ENCODE data around the gene PROCA1. TPM values are rescaled to one million over a fixed set of nuclear protein-coding genes. Genes with fewer than 3 reads are reported as not detected.

PROCA1 gene
- total and polyA plus RNA-seq, 2 of the 8 experiments (the other 6 are each of a cell fraction or from before 2014, with no cell fraction given) = 21.2 to 26.3 TPM

- TF ChIP-seq SP1 (IDR thresholded peaks at IDR 0.05; ENCODE audit: low read depth, low read length) = peak; percentile 8; the same call in 1 of the 2 replicates
- peak; percentile 46; the same call in 1 of the 2 replicates for TF ChIP-seq TBP (IDR thresholded peaks at IDR 0.05; ENCODE audit: low read depth, low read length)
- TF ChIP-seq HDAC2 (IDR thresholded peaks at IDR 0.05; ENCODE audit: borderline replicate concordance in 1 of 2, low read depth in 2 of 2, low read length in 2 of 2) = peak in 1 of 2 experiments; percentile 43; a peak in 1 of 4 replicates
- peak; percentile 87 to 93 for TF ChIP-seq POLR2A (IDR thresholded peaks at IDR 0.05; ENCODE audit: control extremely low read depth in 1 of 2, low read depth in 2 of 2, low read length in 2 of 2)
- TF ChIP-seq MAX (IDR thresholded peaks at IDR 0.05) = 0 out of 2 replicates have a peak, but pooled peaks have one; percentile 19
- peak; percentile 94 for TF ChIP-seq POLR2AphosphoS5 (IDR thresholded peaks at IDR 0.05; ENCODE audit: low read depth, low read length)
- 0 out of 2 replicates have a peak, but pooled peaks have one; percentile 58 for TF ChIP-seq KDM1A (IDR thresholded peaks at IDR 0.05; ENCODE audit: borderline replicate concordance, low read length)
- TF ChIP-seq ASH2L (IDR thresholded peaks at IDR 0.05; ENCODE audit: low read length) = peak; percentile 35
- no peak for TF ChIP-seq SP4 (IDR thresholded peaks at IDR 0.05; ENCODE audit: low read length)
Observed at GRCh38 chr17:28744972-28745785, 33.5 kb upstream of the PROCA1 start (continued).
